Activated T-cell treated with anti-CD3 and anti-CD28 coated beads for 1 hour (primary cell): Measurements from ENCODE around the gene JAG2.
"Not testable (repeated sequence)": the region's sequence is repeated elsewhere in the genome, so short reads cannot be mapped to it uniquely, and the experiment has no call there.

Experiments
- DNase-seq: peaks from one replicate; pipeline ENCODE4 v3.0.0-alpha.2; 2020; ENCODE audit warnings: low read depth

The JAG2 gene

GRCh38 chr14:105117257-105117646, 51.3 kb downstream of the JAG2 start:
- DNase-seq, result no peak

- no peak for DNase-seq
Measured at GRCh38 chr14:105116451-105117256, 51.9 kb downstream of the JAG2 start.

- DNase-seq, result not testable (repeated sequence)
Measured at GRCh38 chr14:105109243-105109642, 59.3 kb downstream of the JAG2 start.

- DNase-seq, result no peak
Measured at GRCh38 chr14:105108516-105108864, 60.1 kb downstream of the JAG2 start.

GRCh38 chr14:105107781-105108515, 60.6 kb downstream of the JAG2 start:
- no peak for DNase-seq

- DNase-seq, result no peak
Measured at GRCh38 chr14:105107351-105107750, 61.2 kb downstream of the JAG2 start.

DNA sequence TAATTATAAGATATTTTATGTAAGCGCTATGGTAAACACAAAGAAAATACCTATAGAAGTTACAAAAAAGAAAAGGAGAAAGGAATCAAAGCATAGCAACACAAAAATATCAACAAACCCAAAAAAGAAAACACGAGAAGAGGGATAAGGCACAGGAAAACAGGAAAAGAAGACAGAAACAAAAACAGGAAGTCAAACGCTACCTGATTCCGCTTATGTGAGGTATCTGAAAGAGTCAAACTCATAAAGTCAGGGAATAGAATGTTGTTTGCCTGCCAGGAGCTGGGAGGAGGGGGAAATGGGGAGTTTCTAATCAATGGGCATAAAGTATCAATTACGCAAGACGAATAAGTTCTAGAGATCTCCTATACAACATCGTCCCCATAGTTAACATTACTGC, 63.4 kb downstream of the JAG2 start:
- DNase-seq, result no peak

DNA sequence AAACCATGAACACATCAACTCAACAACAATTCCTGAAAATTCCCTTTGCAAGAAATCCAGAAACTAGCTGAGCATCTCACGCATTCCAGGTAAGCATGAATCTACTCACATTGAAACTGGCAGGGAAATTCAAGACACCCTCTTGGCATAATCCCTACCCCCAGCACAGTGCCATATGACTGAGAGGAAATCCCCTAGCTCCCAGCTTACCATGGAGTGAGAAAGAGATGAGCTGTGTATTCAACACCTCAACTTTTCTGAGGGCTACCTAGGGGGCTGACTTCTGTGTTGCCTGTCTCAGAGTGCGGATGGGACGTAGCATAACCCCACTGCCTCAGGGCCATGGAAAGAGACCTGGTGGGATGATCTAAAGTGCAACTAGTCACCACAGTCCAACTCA, 65.7 kb downstream of the JAG2 start:
- no peak for DNase-seq

GRCh38 chr14:105102361-105102870, 66.2 kb downstream of the JAG2 start:
- DNase-seq, result no peak

DNA sequence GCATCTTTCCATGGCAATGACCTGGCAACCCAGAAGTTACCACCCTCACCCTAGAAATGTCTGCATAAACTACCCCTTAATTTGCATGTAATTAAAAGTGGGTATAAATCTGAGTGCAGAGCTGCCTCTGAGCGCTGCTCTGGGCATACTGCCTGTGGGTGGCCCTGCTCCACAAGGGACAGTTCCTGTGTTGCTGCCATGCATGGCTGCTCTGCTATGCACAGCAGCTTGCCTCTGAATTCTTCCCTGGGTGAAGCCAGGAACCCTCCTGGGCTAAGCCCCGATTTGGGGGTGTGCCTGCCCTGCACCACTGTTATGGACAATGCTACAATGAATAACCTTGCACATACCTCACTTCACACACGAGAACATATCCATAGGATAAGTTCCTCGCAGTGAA, 67.7 kb downstream of the JAG2 start:
- DNase-seq, result no peak

GRCh38 chr14:105099778-105100177, 68.8 kb downstream of the JAG2 start:
- no peak for DNase-seq

DNA sequence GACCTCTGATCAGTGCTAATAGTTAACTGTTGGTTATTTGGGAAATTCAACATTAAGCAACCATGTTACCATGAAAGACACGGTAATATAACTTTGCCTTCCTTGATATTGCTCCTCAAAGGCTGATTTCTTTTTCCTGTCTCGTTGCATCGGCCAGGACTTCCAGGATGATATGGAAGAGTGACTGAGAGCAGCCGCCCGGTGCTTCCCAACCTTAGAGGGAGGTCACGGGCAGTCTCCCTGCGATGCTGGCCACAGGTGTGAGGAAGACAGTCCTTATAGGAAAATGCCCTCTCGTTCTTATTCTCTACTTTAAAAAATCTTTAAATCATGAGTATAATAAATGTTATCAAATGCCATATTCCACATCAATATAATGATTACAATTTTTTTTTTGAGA, 70.3 kb downstream of the JAG2 start:
- no peak for DNase-seq

GRCh38 chr14:105097794-105098127, 70.8 kb downstream of the JAG2 start:
- DNase-seq, result no peak

- no peak for DNase-seq
Measured at GRCh38 chr14:105096206-105096875, 72.2 kb downstream of the JAG2 start.

GRCh38 chr14:105095236-105095805, 73.3 kb downstream of the JAG2 start:
- DNase-seq, result no peak

DNA sequence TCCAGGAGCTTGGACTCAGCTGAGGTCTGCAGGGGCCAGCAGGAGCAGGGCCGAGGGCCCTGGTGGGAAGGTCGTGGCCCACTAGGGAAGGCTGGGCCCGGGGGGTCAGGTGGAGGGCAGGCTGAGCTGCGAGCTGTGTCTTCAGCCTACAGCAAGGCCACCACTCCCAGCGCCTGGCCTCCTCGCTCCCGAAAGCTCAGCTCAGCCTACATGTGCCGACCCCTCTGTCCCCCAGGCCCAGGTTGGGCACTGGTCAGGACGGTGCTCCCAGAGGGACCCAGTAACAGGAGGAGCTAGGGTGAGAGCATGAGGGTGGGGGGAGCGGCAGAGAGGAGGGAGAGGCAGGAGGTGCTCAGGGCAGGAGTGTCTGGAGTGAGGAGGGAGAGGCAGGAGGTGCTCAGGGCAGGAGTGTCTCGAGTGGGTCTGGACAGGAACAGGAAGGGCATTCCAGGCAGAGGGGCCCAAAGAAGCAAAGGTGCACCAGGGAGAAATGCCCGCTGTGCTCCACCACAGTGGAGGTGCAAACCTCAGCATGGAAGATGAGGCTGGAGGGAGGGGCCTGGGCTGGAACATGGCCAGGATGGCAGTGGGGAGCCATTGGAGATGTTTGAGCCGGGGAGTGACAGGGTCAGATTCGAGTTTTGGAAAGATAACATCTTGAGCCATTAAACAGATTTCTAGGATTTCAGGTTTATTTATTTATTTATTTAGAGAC, 74.2 kb downstream of the JAG2 start:
- no peak for DNase-seq

DNA sequence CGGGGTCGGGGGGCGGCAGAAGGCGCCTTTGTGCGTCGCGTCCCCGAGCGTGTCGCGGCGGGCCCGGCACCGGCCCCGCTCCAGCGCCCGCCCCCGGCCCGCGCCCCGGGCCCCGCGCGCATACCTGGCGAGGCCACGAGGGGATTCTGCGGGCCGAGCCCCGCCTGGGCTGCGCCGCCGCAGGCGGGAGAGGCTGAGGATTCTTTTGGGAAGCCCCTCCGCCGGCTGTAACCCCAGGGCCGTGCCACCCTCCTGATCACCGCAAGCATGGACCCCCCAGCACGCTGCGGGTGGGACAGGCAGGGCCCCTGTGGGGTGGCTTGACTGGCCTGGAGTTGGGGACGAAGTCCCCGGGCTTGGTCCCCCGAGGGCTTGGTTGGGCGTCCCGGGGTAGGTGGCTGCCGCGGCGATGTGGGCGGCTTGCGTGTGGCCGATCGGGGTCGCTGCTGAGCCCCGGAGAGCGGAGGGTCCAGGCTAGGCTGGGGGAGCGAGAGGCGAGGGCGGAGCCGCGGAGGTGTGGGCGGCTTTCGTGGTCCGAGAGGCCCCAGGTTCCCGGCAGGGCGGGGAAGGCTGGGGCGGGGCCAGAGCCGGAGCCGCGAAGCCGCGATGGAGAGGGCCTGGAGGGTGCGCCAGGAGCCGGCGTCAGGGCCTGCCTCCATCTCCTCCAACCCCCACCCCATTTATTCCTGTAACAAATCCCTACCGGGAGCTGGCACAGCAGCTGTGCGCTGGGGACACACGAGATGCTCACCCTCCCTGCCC, 75.0 kb downstream of the JAG2 start:
- DNase-seq, result peak; percentile 44

- peak; percentile 59 for DNase-seq
Measured at GRCh38 chr14:105093038-105093430, 75.5 kb downstream of the JAG2 start.

- DNase-seq, result no peak
Measured at GRCh38 chr14:105092171-105093037, 76.2 kb downstream of the JAG2 start.

DNA sequence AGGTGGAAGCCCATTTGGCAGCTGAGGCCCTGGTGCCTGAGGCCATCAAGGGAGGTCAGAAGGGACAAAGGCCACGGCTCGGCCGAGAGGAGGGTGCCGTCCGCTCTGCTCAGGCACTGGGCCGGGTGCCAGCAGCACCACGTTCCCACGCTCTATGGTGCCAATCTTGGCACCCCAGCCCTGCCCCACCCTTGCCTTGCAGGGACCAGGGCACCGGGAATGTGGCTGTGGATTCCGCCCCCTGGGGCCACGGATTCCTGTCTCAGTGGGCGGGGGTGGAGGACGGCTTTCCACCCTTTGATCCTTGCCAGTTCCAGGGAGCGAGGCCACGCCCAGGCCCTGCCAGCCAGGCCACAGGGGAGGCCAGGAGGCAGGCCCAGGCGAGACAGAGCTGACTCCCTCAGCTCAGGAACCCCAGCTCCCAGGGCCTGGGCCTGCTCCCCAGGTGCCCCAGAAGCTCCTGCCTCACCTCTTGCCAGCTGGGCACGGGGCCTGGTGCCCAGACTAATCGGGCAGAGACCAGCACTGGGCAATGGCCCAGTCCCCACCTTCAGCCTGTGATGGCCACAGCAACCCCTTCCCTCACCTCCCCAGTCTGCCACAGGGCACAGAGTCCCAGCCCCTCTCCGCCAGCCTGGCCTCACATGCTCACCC, 76.9 kb downstream of the JAG2 start:
- no peak for DNase-seq
